ENCODE data around the gene SLC38A9.
"Not testable (repeated sequence)": the region's sequence is repeated elsewhere in the genome, so short reads cannot be mapped to it uniquely, and the experiment has no call there.

Gene SLC38A9

DNA sequence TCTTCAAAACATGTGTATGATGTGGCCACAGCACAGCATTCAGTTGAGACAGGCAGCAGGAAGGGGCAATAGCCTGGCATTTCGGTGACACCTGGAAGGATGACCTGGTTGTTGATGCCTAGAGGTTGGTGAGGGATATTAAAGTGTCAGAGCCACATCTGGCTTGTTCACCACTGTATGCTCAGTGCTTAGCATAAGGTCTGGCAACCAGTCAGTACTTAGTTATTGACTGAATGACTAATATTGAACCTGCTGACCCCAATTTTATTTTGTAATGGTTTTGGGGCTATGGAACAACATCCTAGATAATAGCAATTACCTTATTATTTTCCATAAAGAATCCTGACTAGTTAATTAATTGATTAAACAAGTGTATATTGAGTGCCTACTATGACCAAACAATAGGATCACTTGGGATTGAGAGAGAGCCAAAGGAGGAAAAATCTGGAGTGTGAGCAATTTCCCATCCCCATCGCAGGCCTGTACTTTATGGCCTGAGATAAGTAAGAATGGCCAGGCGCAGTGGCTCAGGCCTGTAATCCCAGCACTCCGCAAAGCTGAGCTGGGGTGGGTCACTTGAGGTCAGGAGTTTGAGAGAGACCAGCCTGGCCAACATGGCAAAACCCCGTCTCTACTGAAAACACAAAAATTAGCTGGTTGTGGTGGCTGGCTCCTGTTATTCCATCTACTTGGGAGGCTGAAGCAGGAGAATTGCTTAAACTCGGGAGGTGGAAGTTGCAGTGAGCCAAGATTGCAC, 91.9 kb downstream of the SLC38A9 start:
- ATAC-seq (no peak), DNase-seq (no peak)
- Mint-ChIP-seq H3K27me3 (no peaks in the 10 kb centered on the region), H3K27ac (no peak overlapping the region), H3K4me1 (peaks cover under 1% of the 10 kb centered on the region), H3K9me3 (peaks cover 0 to 6% of the 10 kb centered on the region in 2 donors), H3K4me3 (no peak overlapping the region)

DNA sequence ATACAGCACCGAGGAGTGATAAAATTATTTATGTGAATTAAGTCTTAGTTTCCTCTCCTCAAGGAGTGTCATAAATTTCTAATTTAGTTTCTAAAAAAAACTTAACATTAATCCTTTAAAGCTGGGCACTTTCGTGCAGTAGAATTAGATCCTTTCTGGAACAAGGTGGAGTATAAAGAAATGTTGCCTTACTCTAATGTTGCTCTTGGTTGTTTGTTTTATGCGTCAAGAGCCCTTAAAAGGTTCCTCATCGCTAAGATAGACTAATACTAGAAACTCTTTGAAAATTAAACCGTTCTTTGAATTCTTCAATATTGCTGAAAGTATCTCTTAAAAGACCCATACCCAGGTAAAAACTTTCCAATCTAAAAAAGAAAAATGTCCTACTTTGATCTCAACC, 93.8 kb downstream of the SLC38A9 start:
- Mint-ChIP-seq H3K4me3 (no peak overlapping the region), H3K9me3 (peaks cover 0 to 6% of the 10 kb centered on the region in 2 donors), H3K27me3 (no peaks in the 10 kb centered on the region), H3K4me1 (no peaks in the 10 kb centered on the region), H3K27ac (no peak overlapping the region)
- DNase-seq = no peak
- ATAC-seq = no peak

DNA sequence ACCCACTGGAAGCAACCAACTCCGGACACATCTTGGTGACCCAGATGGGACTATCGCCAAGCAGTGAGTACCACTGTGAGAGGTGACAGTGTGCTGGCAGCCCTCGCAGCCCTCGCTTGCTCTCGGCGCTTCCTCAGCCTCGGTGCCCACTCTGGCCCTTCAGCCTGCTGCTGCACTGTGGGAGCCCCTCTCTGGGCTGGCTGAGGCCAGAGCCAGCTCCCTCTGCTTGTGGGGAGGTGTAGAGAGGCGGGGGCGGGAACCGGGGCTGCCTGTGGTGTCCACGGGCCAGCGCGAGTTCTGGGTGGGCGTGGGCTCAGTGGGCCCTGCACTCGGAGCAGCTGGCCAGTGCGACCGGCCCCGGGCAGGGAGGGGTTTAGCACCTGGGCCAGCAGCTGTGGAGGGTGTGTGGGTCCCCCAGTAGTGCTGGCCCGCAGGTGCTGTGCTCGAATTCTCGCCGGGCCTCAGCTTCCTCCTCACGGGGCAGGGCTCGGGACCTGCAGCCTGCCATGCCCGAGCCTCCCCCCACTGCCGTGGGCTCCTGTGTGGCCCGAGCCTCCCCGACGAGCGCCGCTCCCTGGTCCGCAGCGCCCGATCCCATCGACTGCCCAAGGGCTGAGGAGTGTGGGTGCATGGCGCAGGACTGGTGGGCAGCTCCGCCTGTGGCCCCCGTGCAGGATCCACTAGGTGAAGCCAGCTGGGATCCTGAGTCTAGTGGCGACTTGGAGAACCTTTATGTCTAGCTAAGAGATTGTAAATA, 98.8 kb downstream of the SLC38A9 start:
- DNase-seq (no peak), ATAC-seq (peak; percentile 23)
- Mint-ChIP-seq H3K9me3 (peaks cover 0 to 6% of the 10 kb centered on the region in 2 donors), H3K4me3 (no peak overlapping the region), H3K4me1 (peaks cover 13% of the 10 kb centered on the region), H3K27ac (no peak overlapping the region), H3K27me3 (no peaks in the 10 kb centered on the region)

DNA sequence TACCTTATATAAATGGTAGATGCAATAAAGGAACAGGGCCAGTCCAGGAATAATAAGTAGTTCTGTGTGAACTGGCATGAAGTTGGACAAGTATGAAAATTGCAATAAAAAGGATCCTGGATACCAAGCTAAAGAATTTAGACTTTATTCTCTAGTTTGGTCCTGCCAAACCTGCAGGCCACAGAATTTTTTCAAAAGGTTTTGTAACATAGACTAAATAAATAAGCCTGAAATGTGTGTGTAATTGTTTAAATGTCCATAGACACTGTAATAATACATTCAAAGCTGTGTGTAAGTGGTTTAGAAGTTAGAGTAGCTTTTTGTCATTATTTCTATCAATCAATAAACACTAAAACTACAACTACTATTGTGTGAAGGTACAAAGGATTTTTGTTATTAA, 101.6 kb downstream of the SLC38A9 start:
- Mint-ChIP-seq H3K27me3 (no peaks in the 10 kb centered on the region), H3K9me3 (no peaks in the 10 kb centered on the region), H3K27ac (no peak overlapping the region), H3K4me3 (no peak overlapping the region), H3K4me1 (peaks cover 18% of the 10 kb centered on the region)
- ATAC-seq = no peak
- DNase-seq = no peak

DNA sequence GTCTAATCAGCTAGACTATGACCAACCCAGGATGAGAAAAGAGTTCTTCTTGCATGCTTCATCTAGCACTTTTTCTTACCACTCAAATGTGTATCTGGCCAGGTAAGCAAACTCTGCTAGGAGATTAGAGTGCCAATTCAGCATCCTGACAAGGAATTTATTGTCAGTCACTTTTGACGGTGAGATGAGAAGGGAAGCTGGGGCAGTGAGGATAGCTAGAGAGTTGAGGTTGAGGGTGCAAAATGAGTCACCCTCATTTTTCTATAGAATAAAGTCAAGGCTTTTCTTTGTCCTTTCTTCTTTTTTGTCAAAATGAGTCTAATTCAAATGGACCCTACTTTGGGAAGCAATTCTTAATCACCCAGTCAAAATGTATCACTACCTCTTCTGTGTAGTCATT, 102.7 kb downstream of the SLC38A9 start:
- Mint-ChIP-seq H3K9me3 (no peaks in the 10 kb centered on the region), H3K4me3 (no peak overlapping the region), H3K27ac (peak overlapping the region in 1 of 2 donors; percentile 19), H3K27me3 (no peaks in the 10 kb centered on the region), H3K4me1 (peaks cover 18% of the 10 kb centered on the region)
- ATAC-seq = peak; percentile 73
- no peak for DNase-seq

DNA sequence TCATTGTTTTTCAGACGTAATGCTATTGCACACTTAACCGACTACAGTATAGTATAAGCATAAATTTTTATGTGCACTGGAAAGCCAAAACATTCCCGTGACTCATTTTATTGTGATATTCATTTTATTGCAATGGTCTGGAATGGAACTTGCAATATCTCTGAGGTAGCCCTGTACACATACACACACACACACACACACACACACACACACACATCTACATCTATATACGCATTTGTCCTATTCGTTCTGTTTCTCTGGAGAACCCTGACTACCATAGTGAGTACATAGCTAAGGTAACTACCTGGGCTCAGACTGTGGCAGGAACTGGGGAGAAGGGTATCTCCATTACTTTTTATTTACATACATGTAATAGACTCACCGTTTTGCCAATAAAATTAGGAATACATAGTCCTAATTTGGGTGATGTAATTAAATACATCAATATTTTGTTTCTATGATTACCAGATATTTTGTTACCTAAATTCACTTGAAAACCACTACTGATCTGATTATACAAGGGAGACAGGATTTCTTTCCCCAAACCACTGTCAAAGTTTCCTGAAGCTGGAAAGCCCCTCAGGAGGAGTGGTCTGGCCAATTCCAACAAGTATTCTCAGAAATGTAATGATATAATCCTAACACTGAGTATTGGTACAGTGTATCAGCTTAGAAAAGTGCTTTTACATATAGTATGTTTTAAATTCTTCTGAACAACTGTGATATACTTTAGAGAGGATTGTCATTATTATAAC, 103.4 kb downstream of the SLC38A9 start:
- peak overlapping the region in 1 of 2 donors; percentile 91 for H3K27ac Mint-ChIP-seq
- peaks cover 18% of the 10 kb centered on the region for H3K4me1 Mint-ChIP-seq
- no peak overlapping the region for H3K4me3 Mint-ChIP-seq
- H3K27me3 Mint-ChIP-seq = no peaks in the 10 kb centered on the region
- ATAC-seq (peak; percentile 71), DNase-seq (no peak)
- no peaks in the 10 kb centered on the region for H3K9me3 Mint-ChIP-seq

DNA sequence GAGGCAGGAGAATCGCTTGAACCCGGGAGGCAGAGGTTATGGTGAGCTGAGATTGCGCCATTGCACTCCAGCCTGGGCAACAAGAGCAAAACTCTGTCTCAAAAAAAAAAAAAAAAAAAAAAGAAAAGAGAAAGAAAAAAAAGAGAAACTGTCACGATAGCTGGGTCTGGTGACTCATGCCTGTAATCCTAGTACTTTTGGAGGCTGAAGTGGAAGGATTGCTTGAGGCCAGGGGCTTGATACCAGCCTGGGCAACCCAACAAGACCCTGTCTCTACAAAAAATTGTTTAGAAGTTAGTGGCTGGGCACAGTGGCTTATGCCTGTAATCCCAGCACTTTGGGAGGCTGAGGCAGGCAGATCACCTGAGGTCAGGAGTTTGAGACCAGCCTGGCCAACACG, 104.8 kb downstream of the SLC38A9 start:
- not testable (repeated sequence) for H3K27ac Mint-ChIP-seq, DNase-seq, H3K9me3 Mint-ChIP-seq, ATAC-seq, H3K4me3 Mint-ChIP-seq, H3K27me3 Mint-ChIP-seq
- H3K4me1 Mint-ChIP-seq = peaks cover 24% of the 10 kb centered on the region

DNA sequence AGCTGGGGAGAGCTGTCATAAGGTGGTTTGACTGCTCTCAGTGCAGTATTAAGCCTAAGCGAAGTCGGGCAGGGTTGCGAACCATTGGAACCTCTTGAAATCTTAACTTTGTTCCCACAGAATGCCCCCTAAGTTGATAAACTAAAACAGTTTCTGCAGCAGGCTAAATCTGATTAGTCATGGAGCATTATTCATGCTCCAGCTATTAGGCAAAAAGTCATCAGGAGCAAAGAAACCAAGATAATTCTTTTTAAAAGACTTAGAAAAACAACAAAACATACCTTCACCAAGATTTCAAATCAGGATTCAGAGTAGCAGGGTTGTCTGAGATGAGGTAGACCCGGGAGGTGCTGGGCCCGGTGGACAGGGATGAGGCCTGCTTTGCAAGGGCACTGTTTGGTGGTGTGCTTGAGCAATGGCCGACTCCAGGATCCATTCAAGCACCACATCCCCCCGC, 107.5 kb downstream of the SLC38A9 start:
- Mint-ChIP-seq H3K9me3 (no peaks in the 10 kb centered on the region), H3K4me1 (peaks cover 49% of the 10 kb centered on the region), H3K4me3 (no peak overlapping the region), H3K27ac (no peak overlapping the region), H3K27me3 (no peaks in the 10 kb centered on the region)
- DNase-seq (no peak), ATAC-seq (no peak)

DNA sequence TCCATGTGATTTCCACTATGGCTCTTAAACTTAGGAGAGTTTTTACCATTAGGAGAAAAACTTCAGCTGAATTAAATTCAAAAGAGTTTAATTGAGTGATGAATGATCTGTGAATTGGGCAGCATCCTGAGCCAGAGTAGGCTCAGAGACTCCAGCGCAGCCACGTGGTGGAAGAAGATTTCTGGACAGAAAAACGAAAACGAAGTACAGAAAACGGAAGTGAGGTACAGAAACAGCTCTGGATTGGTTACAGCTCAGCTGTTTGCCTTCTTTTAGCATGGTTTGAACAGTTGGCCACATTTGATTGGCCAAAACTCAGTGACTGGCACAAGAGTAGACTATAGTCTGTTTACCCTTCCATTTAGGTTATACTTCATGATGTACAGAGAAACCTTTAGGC, 108.2 kb downstream of the SLC38A9 start:
- H3K9me3 Mint-ChIP-seq = no peaks in the 10 kb centered on the region
- DNase-seq (no peak), ATAC-seq (no peak)
- H3K27ac Mint-ChIP-seq = no peak overlapping the region
- peaks cover 49% of the 10 kb centered on the region for H3K4me1 Mint-ChIP-seq
- no peak overlapping the region for H3K4me3 Mint-ChIP-seq
- no peaks in the 10 kb centered on the region for H3K27me3 Mint-ChIP-seq

DNA sequence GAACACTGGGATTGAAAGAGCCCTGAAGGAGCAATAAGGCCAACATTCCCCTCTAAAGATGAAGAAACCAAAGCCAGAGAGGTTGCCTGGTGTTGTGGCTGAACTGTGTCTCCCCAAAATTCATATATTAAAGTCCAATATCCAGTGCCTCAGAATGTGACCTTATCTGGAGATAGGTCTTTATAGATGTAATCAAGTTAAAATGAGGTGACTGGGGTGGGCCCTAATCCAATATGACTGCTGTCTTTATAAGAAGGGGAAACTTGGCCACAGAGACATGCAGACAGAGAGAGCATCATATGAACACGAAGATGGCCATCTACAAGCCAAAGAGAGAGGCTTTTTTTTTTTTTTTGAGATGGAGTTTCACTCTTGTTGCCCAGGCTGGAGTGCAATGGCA, 110.5 kb downstream of the SLC38A9 start:
- Mint-ChIP-seq H3K4me1 (peaks cover 58% of the 10 kb centered on the region), H3K27ac (peak overlapping the region in 1 of 2 donors; percentile 81), H3K9me3 (no peaks in the 10 kb centered on the region), H3K4me3 (peak overlapping the region; percentile 64 to 81), H3K27me3 (no peaks in the 10 kb centered on the region)
- ATAC-seq (no peak), DNase-seq (no peak)

DNA sequence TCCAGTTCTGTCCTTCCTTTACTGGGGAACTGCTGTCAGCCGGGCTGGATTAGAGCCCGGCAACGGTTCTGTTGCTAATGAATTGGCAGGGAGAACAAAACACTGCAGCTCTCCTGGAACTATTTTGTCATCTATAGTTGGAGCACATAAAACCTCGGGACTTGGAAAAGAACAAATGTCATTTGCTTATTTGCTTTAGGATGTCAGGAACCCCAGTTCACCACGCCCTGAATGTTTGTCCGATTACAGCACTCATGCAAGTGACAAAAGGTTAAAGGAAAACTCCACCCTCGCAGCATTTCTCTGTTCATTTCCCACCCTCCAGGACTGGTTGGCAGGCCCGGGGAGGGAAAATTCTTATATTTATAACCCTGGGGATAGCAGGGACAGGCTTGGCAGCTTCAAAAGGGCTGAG, 110.9 kb downstream of the SLC38A9 start:
- ATAC-seq = peak; percentile 36
- peaks cover 58% of the 10 kb centered on the region for H3K4me1 Mint-ChIP-seq
- H3K27me3 Mint-ChIP-seq = no peaks in the 10 kb centered on the region
- peak overlapping the region; percentile 64 to 81 for H3K4me3 Mint-ChIP-seq
- peak overlapping the region; percentile 81 to 91 for H3K27ac Mint-ChIP-seq
- no peak for DNase-seq
- no peaks in the 10 kb centered on the region for H3K9me3 Mint-ChIP-seq

DNA sequence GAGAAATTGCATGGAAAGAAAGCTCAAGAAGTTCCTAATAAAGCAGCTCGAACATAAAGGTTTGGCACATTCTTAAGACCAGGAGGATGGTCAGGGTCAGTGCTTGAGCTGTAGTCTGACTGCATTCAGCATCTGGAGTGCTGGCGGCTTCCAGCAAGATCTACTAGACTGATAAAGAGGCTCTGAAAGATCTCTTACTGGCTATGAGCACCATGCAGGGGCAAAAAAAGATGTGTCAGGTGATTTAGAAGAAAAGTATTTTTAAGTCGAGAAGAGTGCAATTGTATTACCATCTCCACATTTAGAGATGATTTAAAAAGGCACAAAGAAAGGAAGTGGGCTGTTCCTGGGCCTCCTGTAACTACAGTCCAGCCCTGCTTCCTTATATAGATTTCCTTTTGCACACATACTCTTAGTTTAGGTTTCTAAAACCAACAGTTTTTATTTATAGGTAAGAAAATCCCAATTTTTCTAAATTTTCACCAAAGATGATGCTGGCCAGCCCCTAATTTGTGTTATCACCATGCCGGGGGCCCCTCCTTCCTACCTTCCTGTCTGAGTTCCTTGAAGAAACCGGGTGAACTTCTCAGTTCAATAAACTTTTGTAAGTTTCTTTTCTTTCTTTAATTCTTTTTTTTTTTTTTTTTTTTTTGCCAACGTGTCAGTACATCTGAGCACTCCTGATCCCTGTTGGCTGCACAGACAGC, 111.5 kb downstream of the SLC38A9 start:
- H3K4me1 Mint-ChIP-seq = peaks cover 58% of the 10 kb centered on the region
- H3K9me3 Mint-ChIP-seq = no peaks in the 10 kb centered on the region
- ATAC-seq (peak; percentile 80), DNase-seq (no peak)
- peak overlapping the region; percentile 81 to 91 for H3K27ac Mint-ChIP-seq
- H3K4me3 Mint-ChIP-seq = peak overlapping the region; percentile 64 to 81
- no peaks in the 10 kb centered on the region for H3K27me3 Mint-ChIP-seq

DNA sequence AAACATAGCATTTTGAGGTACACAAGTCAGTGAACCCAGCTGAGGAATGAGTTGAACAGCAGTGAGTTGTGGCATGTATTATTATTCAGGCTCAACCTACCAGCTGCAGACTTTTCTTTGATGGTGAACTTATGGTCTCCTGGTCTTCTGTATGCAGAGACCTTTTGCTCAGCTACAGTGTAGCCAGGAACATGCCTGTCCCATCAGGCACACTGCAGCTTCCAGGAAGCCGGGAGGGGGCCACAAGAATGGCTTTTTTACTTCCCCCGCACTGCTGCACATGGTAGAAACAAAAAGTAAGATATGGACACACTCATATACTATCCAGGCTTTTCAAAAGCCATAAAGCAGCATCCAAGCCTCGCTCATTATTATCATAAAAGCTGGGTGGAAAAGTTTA, 112.0 kb downstream of the SLC38A9 start:
- DNase-seq = no peak
- Mint-ChIP-seq H3K9me3 (no peaks in the 10 kb centered on the region), H3K27ac (no peak overlapping the region), H3K4me3 (peak overlapping the region; percentile 64 to 81), H3K4me1 (peaks cover 58% of the 10 kb centered on the region), H3K27me3 (no peaks in the 10 kb centered on the region)
- no peak for ATAC-seq

DNA sequence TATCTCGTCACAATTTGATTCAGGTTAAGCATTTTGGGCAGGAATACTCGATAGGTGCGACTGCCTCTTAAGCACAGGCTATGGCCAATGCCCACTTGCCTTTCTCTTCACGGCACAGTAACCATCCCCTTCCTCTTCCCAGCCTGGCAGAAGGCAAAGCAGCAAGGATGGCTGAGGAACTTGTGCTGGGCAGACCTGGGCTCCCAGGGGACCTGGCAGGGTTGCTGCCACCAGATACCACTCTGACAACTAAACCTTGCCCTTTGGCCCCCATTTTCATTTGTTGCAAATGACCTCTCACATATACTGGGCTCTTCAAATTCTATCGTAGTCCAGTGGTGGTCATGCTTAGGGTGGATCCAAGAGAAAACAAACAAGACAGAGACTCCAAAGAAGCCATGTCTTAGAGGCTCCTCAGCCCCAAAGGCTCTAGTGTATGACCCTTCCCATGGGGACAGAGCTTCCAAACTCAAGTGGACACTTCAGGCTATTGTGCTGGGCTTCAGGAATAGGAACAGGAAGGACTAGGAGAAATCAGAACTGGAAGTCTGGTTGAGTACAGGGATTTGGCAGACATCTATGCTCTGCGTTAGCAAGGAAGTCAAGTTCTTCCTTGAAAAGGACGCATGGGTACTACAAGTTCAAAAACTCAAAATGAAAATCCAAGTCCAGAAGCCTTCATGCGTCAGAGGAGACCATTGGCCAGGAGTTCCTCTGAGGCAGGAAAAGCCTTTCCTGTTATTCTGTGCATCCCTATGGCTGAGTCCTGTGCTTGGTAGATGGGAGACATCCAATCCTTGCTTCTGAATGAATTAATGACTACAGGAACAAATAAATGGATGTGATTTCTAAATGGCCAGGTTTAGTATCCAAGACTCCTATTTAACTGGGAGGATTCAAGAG, 112.7 kb downstream of the SLC38A9 start:
- Mint-ChIP-seq H3K4me3 (no peak overlapping the region), H3K9me3 (peaks cover 0 to 6% of the 10 kb centered on the region in 2 donors), H3K4me1 (peaks cover 65% of the 10 kb centered on the region), H3K27ac (peak overlapping the region in 1 of 2 donors; percentile 13), H3K27me3 (no peaks in the 10 kb centered on the region)
- no peak for DNase-seq
- no peak for ATAC-seq
